ENCODE measurements around the gene MMP19.
A peak's percentile ranks its signal among the peaks of the same experiment; 100 is the strongest.
"Not testable (repeated sequence)": the region's sequence is repeated elsewhere in the genome, so short reads cannot be mapped to it uniquely, and the experiment has no call there.

Gene MMP19

GRCh38 chr12:55843431-55843830 lies 695 bp upstream of the MMP19 start:
- DNase-seq: no peak

GRCh38 chr12:55840581-55841351 lies 2.0 kb downstream of the MMP19 start:
- no peak for DNase-seq

- no peak for DNase-seq
Measured at GRCh38 chr12:55839345-55840140, 3.2 kb downstream of the MMP19 start.

GRCh38 chr12:55838361-55838760 lies 4.4 kb downstream of the MMP19 start:
- DNase-seq: no peak

- not testable (repeated sequence) for DNase-seq
Measured at GRCh38 chr12:55834400-55834799, 8.3 kb downstream of the MMP19 start.

GRCh38 chr12:55833056-55833455 lies 9.7 kb downstream of the MMP19 start:
- no peak for DNase-seq

GRCh38 chr12:55831447-55831815 lies 11.3 kb downstream of the MMP19 start:
- no peak for DNase-seq

GRCh38 chr12:55830601-55831446 lies 11.9 kb downstream of the MMP19 start:
- DNase-seq: peak; percentile 90

GRCh38 chr12:55829967-55830600 lies 12.7 kb downstream of the MMP19 start:
- DNase-seq: no peak

- DNase-seq: no peak
Measured at GRCh38 chr12:55828357-55828756, 14.4 kb downstream of the MMP19 start.

- DNase-seq: no peak
Measured at GRCh38 chr12:55827806-55828205, 14.9 kb downstream of the MMP19 start.

GRCh38 chr12:55824726-55825125 lies 18.0 kb downstream of the MMP19 start:
- DNase-seq: no peak

- DNase-seq: no peak
Measured at GRCh38 chr12:55823419-55823818, 19.3 kb downstream of the MMP19 start.

GRCh38 chr12:55822228-55822627 lies 20.5 kb downstream of the MMP19 start:
- DNase-seq: no peak

GRCh38 chr12:55820679-55821078 lies 22.1 kb downstream of the MMP19 start:
- no peak for DNase-seq

- no peak for DNase-seq
Measured at GRCh38 chr12:55818886-55819285, 23.9 kb downstream of the MMP19 start.

GRCh38 chr12:55818140-55818728 lies 24.5 kb downstream of the MMP19 start:
- DNase-seq: no peak

- peak; percentile 98 for DNase-seq
Measured at GRCh38 chr12:55817345-55818139, 25.2 kb downstream of the MMP19 start, which contains the start of the genes ORMDL2 and SARNP. Gene ORMDL2, plus strand, starts transcription at chr12:55818041. Its CDS starts 959 bp downstream, at chr12:55819000. Gene SARNP, minus strand, starts transcription at chr12:55817724. Its CDS starts 23 bp downstream, at chr12:55817701.

- DNase-seq: no peak
Measured at GRCh38 chr12:55816881-55817344, 25.8 kb downstream of the MMP19 start.

- no peak for DNase-seq
Measured at GRCh38 chr12:55815473-55815872, 27.3 kb downstream of the MMP19 start.

GRCh38 chr12:55814257-55814656 lies 28.5 kb downstream of the MMP19 start:
- DNase-seq: no peak

Measured in NCI-H2227 treated with DMSO at 0.1 percent for 48 hours (cell line).